Mesothelial cell of epicardium (in vitro differentiated cells): ENCODE data around the gene PFDN2. TPM values are rescaled to one million over a fixed set of nuclear protein-coding genes. Genes with fewer than 3 reads are reported as not detected.

ENCODE experiments used
- DNase-seq, 2 experiments: peaks; one replicate each; pipeline ENCODE4 v3.0.0; 2021; ENCODE audit warnings: low spot score in 2 of 2; ENCODE audit not compliant: unreplicated experiment in 2 of 2
- H3K27ac Mint-ChIP-seq: 2 replicates; pipeline ENCODE4 v1.8.0; 2021; ENCODE audit warnings: mixed read lengths
- H3K27me3 Mint-ChIP-seq: 2 replicates; pipeline ENCODE4 v1.8.0; 2021; ENCODE audit warnings: low read depth, mixed read lengths
- H3K36me3 Mint-ChIP-seq: 2 replicates; pipeline ENCODE4 v1.8.0; 2021; ENCODE audit warnings: mixed read lengths
- H3K4me1 Mint-ChIP-seq: 2 replicates; pipeline ENCODE4 v1.8.0; 2021; ENCODE audit warnings: mixed read lengths
- H3K4me3 Mint-ChIP-seq: 2 replicates; pipeline ENCODE4 v1.8.0; 2021; ENCODE audit warnings: mild to moderate bottlenecking, moderate library complexity, mixed read lengths
- H3K9me3 Mint-ChIP-seq: 2 replicates; pipeline ENCODE4 v1.8.0; 2021; ENCODE audit warnings: mixed read lengths
- CTCF ChIP-seq: fragments of 200-600 bp; sonication (generic); IDR thresholded peaks from one replicate; pipeline ENCODE4 v1.5.0; 2021; ENCODE audit warnings: antibody characterized with exemption; ENCODE audit not compliant: unreplicated experiment
- total RNA-seq: library from RNA; stranded (reverse); gene quantifications from 3 replicates; pipeline ENCODE4 v1.2.1, GENCODE V29; 2021

PFDN2 gene
- total RNA-seq, 1 donor from 2014 or later = 49.7 TPM

GRCh38 chr1:161100556-161100955 lies 17.3 kb downstream of the PFDN2 start:
- no peak overlapping the region for H3K4me3 Mint-ChIP-seq
- no peaks in the 10 kb centered on the region for H3K9me3 Mint-ChIP-seq
- H3K27ac Mint-ChIP-seq = no peak overlapping the region

GRCh38 chr1:161099090-161099802 lies 18.6 kb downstream of the PFDN2 start:
- Mint-ChIP-seq H3K27ac (no peak overlapping the region), H3K9me3 (no peaks in the 10 kb centered on the region), H3K36me3 (peaks cover 6% of the 10 kb centered on the region), H3K4me3 (peak overlapping the region; percentile 80), H3K4me1 (peaks cover 28% of the 10 kb centered on the region), H3K27me3 (no peaks in the 10 kb centered on the region)
- TF ChIP-seq CTCF = no peak
- DNase-seq = no peak

More at GRCh38 chr1:161100556-161100955, 17.3 kb downstream of the PFDN2 start:
- DNase-seq = no peak
- peaks cover 6% of the 10 kb centered on the region for H3K36me3 Mint-ChIP-seq
- no peaks in the 10 kb centered on the region for H3K27me3 Mint-ChIP-seq
- peaks cover 24% of the 10 kb centered on the region for H3K4me1 Mint-ChIP-seq
- no peak for TF ChIP-seq CTCF

DNA sequence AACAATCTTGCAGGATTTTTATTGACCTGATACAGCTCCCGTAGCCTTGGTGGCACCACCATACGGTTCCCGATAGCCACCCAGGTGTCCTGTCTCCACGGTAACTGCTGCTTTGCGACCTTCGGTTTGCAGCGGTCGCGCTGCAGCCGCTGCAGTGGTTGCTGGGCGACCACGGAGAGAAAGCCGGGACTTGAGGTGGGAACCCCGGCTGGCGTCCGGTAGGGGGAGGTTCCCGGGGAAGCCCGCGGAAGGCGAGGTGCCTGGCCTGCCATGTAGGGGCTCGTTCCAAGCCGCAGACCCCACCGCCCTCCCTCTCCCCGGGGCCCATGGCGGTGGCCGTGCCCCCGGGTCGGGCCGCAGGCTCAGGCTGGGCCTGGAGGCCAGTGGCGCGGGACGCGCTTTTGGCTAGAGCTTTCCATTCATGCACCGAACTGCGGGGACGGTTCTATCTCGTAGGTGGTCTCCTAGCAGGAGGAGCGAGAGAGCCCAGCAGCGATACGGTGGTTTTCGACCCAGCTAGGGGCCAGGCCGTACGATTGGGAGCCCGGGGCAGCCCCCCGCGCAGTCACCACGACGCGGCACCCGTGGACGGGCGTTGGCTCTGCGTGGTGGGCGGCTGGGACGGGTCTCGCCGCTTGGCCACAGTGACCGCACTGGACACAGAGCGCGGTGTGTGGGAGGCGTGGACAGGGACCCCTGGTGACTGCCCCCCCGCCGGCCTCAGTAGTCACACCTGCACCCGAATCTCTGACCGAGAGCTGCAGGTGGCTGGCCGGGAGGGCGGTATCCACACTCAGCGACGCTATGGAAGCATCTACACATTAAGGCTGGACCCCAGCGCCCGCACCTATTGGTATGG lies 19.4 kb downstream of the PFDN2 start, which contains the start of gene KLHDC9:
Gene KLHDC9, plus strand, starts transcription at position 152 of the 859 bp plus-strand sequence. Its CDS starts 175 bp downstream, at position 327.
- H3K4me3 Mint-ChIP-seq = peak within 1 kb of the TSS; percentile 80

GRCh38 chr1:161096530-161096929 lies 21.3 kb downstream of the PFDN2 start:
- Mint-ChIP-seq H3K9me3 (no peaks in the 10 kb centered on the region), H3K4me1 (peaks cover 46% of the 10 kb centered on the region), H3K4me3 (no peak overlapping the region), H3K36me3 (peaks cover 2% of the 10 kb centered on the region), H3K27me3 (no peaks in the 10 kb centered on the region), H3K27ac (peak overlapping the region; percentile 64)
- peak in 1 of 2 experiments; percentile 10 for DNase-seq
- TF ChIP-seq CTCF = no peak

More for the DNA sequence above, 19.4 kb downstream of the PFDN2 start, which contains the start of gene KLHDC9:
- Mint-ChIP-seq H3K27ac (peak within 1 kb of the TSS; percentile 64), H3K9me3 (no peaks in the 10 kb centered on the region), H3K27me3 (no peaks in the 10 kb centered on the region), H3K36me3 (peaks cover 6% of the 10 kb centered on the region), H3K4me1 (peaks cover 28% of the 10 kb centered on the region)
- DNase-seq = peak; percentile 53 to 75
- TF ChIP-seq CTCF = no peak

DNA sequence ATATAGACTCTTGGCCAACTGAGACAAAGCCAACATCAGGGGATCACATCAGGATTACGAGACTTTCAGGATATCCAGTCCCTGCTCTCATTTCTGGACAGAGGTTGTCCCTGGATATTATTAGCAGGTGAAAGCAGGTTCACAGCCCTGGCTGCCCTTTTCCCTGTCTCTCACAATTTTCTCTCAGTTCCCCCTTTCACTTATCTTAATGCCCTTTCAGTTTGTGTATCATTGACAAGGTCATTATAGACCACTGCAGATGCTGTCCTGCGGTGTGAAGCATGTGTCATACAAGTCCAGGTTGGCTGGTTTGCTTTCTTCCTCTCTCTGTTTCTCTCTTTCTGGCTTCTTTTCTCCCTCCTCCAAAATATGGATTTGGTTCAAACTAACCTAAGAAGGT lies 21.8 kb downstream of the PFDN2 start:
- H3K27me3 Mint-ChIP-seq = no peaks in the 10 kb centered on the region
- H3K4me3 Mint-ChIP-seq = no peak overlapping the region
- no peak for TF ChIP-seq CTCF
- no peaks in the 10 kb centered on the region for H3K36me3 Mint-ChIP-seq
- DNase-seq = no peak
- peak overlapping the region; percentile 64 for H3K27ac Mint-ChIP-seq
- no peaks in the 10 kb centered on the region for H3K9me3 Mint-ChIP-seq
- H3K4me1 Mint-ChIP-seq = peaks cover 49% of the 10 kb centered on the region
